IPS DF 4.7 (cell line): ENCODE results near the gene IGFBP7.
A peak's percentile ranks its signal among the peaks of the same experiment; 100 is the strongest.

Experiments used
- DNase-seq: peaks from one replicate; pipeline ENCODE4 v3.0.0-alpha.2; 2013; ENCODE audit warnings: low spot score; ENCODE audit errors: extremely low read depth

The IGFBP7 gene

GRCh38 chr4:57098415-57098814, 11.8 kb downstream of the IGFBP7 start:
- DNase-seq: no peak

GRCh38 chr4:57097711-57098110, 12.5 kb downstream of the IGFBP7 start:
- DNase-seq: no peak

- DNase-seq: no peak
These were observed 14.2 kb downstream of the IGFBP7 start for GRCh38 chr4:57095956-57096355.

- DNase-seq: no peak
These were observed 14.9 kb downstream of the IGFBP7 start for GRCh38 chr4:57095245-57095644.

GRCh38 chr4:57094832-57095223, 15.4 kb downstream of the IGFBP7 start:
- no peak for DNase-seq

GRCh38 chr4:57093845-57094831, 16.0 kb downstream of the IGFBP7 start:
- no peak for DNase-seq

GRCh38 chr4:57091657-57092162, 18.5 kb downstream of the IGFBP7 start:
- no peak for DNase-seq

- DNase-seq: no peak
These were observed 20.1 kb downstream of the IGFBP7 start for GRCh38 chr4:57090079-57090478.

GRCh38 chr4:57089549-57089948, 20.6 kb downstream of the IGFBP7 start:
- no peak for DNase-seq

GRCh38 chr4:57086031-57086723, 24.0 kb downstream of the IGFBP7 start:
- no peak for DNase-seq

- no peak for DNase-seq
These were observed 24.9 kb downstream of the IGFBP7 start for GRCh38 chr4:57085278-57085677.

GRCh38 chr4:57084360-57084759, 25.8 kb downstream of the IGFBP7 start:
- DNase-seq: no peak

GRCh38 chr4:57083090-57083489, 27.1 kb downstream of the IGFBP7 start:
- DNase-seq: no peak

- peak; percentile 51 for DNase-seq
These were observed 28.2 kb downstream of the IGFBP7 start for GRCh38 chr4:57081651-57082621.

GRCh38 chr4:57080781-57081650, 29.2 kb downstream of the IGFBP7 start:
- no peak for DNase-seq

GRCh38 chr4:57078685-57079521, 31.3 kb downstream of the IGFBP7 start:
- peak; percentile 62 for DNase-seq

GRCh38 chr4:57077550-57078343, 32.4 kb downstream of the IGFBP7 start:
- DNase-seq: peak; percentile 60

- DNase-seq: no peak
These were observed 33.5 kb downstream of the IGFBP7 start for GRCh38 chr4:57076646-57077045.
